ENCODE measurements around the gene NFXL1.
"Not testable (repeated sequence)": the region's sequence is repeated elsewhere in the genome, so short reads cannot be mapped to it uniquely, and the experiment has no call there.

Gene NFXL1

DNA sequence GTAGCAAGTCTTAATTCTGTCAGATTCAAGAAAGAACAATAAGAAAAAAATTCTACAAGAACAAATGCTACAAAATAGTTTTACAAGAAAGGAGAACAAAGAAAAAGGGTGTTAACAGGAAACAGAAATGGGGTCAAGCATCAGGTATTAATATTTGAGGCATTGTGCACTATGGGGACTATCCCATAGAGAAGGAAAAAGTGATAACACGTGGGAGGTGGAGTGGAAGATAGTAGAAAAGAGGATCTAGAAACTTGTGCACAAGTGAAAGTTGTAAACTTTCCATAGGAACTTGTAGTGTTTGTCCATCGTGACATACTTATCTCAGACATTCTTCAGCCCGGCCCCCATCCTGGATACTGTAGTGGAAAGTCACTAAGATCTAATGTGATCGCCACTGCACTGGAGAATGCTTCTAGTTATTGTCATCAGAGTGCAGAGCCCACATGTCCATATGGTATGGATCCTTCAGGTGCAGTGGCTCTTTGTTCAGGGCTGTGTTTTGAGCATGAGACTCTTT, 15.4 kb upstream of the NFXL1 start:
- Histone ChIP-seq H3K4me1 (ENCODE audit: insufficient read depth, low read length, severe bottlenecking) (peaks cover 4% of the 10 kb centered on the region), H3K4me3 (ENCODE audit: low read depth, low read length, poor library complexity, severe bottlenecking) (no peak overlapping the region), H3K27me3 (ENCODE audit: insufficient read depth, low read length) (no peaks in the 10 kb centered on the region), H3K36me3 (ENCODE audit: insufficient read depth, low read length) (no peaks in the 10 kb centered on the region), H3K27ac (ENCODE audit: low read depth, low read length, poor library complexity, severe bottlenecking) (no peak overlapping the region), H3K9me3 (ENCODE audit: low read length) (no peaks in the 10 kb centered on the region), H3K4me2 (ENCODE audit: low read length) (no peak overlapping the region), H4K20me1 (ENCODE audit: insufficient read depth, low read length) (no peaks in the 10 kb centered on the region), H3F3A (ENCODE audit: insufficient read depth, low read length) (no peaks in the 10 kb centered on the region), H2AFZ (ENCODE audit: low read length) (no peak overlapping the region), H3K9me2 (ENCODE audit: low read depth, low read length) (no peaks in the 10 kb centered on the region), H3K9ac (ENCODE audit: low read length) (no peak overlapping the region), H3K79me2 (ENCODE audit: insufficient read depth, low read length) (no peaks in the 10 kb centered on the region)
- TF ChIP-seq, protein P1, sequence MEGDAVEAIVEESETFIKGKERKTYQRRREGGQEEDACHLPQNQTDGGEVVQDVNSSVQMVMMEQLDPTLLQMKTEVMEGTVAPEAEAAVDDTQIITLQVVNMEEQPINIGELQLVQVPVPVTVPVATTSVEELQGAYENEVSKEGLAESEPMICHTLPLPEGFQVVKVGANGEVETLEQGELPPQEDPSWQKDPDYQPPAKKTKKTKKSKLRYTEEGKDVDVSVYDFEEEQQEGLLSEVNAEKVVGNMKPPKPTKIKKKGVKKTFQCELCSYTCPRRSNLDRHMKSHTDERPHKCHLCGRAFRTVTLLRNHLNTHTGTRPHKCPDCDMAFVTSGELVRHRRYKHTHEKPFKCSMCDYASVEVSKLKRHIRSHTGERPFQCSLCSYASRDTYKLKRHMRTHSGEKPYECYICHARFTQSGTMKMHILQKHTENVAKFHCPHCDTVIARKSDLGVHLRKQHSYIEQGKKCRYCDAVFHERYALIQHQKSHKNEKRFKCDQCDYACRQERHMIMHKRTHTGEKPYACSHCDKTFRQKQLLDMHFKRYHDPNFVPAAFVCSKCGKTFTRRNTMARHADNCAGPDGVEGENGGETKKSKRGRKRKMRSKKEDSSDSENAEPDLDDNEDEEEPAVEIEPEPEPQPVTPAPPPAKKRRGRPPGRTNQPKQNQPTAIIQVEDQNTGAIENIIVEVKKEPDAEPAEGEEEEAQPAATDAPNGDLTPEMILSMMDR (IDR thresholded peaks at IDR 0.05; ENCODE audit: low read length) = no peak
- TF ChIP-seq EZH2 (IDR thresholded peaks at IDR 0.05; ENCODE audit: borderline replicate concordance, low read length) = no peak

DNA sequence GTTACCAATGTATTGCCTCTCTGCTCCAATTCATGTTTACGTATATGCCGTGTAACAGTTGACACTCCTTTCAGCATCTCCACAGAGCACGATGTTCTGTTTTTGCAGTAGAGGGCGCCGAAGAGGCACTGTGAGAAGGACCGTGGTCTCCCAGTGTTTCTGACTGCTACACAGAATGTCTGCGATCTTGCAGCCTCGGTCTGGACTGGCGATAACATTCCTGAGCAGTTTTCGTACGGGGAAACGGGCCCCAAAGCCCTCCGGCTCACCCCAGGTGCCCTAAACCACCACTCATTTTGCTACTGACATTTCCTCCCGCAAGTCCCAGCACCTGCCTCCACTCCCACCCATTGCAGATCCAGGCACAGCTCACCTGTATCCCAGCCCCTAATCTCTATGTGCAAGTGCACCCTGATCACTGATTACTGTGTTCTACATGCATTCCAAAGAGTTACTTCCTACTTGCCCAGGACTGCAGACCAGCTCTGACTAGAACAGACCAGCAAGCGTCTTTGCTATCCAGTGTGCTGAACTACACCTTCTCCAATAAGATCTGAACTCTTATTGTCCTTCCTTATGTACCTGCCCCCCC, 12.4 kb upstream of the NFXL1 start:
- H3F3A ChIP-seq (ENCODE audit: insufficient read depth, low read length) = no peaks in the 10 kb centered on the region
- no peaks in the 10 kb centered on the region for H3K79me2 ChIP-seq (ENCODE audit: insufficient read depth, low read length)
- no peaks in the 10 kb centered on the region for H3K9me2 ChIP-seq (ENCODE audit: low read depth, low read length)
- H2AFZ ChIP-seq (ENCODE audit: low read length) = no peak overlapping the region
- peak overlapping the region; percentile 37 for H3K4me3 ChIP-seq (ENCODE audit: low read depth, low read length, poor library complexity, severe bottlenecking)
- peaks cover 10% of the 10 kb centered on the region for H3K4me1 ChIP-seq (ENCODE audit: insufficient read depth, low read length, severe bottlenecking)
- H3K9me3 ChIP-seq (ENCODE audit: low read length) = no peaks in the 10 kb centered on the region
- no peaks in the 10 kb centered on the region for H3K36me3 ChIP-seq (ENCODE audit: insufficient read depth, low read length)
- TF ChIP-seq, protein P1 (IDR thresholded peaks at IDR 0.05; ENCODE audit: low read length) = peak; percentile 76
- no peak for TF ChIP-seq EZH2 (IDR thresholded peaks at IDR 0.05; ENCODE audit: borderline replicate concordance, low read length)
- H3K27ac ChIP-seq (ENCODE audit: low read depth, low read length, poor library complexity, severe bottlenecking) = no peak overlapping the region
- no peak overlapping the region for H3K9ac ChIP-seq (ENCODE audit: low read length)
- H3K4me2 ChIP-seq (ENCODE audit: low read length) = peak overlapping the region; percentile 55; the same call in 1 of the 2 replicates
- no peaks in the 10 kb centered on the region for H4K20me1 ChIP-seq (ENCODE audit: insufficient read depth, low read length)
- no peaks in the 10 kb centered on the region for H3K27me3 ChIP-seq (ENCODE audit: insufficient read depth, low read length)

DNA sequence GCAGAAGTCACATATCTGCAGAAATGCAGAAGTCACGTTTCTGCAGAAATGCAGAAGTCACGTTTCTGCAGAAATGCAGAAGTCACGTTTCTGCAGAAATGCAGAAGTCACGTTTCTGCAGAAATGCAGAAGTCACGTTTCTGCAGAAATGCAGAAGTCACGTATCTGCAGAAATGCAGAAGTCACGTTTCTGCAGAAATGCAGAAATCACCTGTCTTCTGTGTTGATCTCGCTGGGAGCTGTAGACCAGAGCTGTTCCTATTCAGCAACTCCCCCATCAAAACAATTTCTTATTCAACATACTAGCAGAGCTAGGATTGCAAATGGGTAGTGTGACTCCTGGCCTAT, 8.9 kb upstream of the NFXL1 start:
- not testable (repeated sequence) for H2AFZ ChIP-seq (ENCODE audit: low read length); H3K9ac ChIP-seq (ENCODE audit: low read length); H3K4me3 ChIP-seq (ENCODE audit: low read depth, low read length, poor library complexity, severe bottlenecking); H3K27me3 ChIP-seq (ENCODE audit: insufficient read depth, low read length); H3K27ac ChIP-seq (ENCODE audit: low read depth, low read length, poor library complexity, severe bottlenecking); H4K20me1 ChIP-seq (ENCODE audit: insufficient read depth, low read length); H3K79me2 ChIP-seq (ENCODE audit: insufficient read depth, low read length); H3K4me1 ChIP-seq (ENCODE audit: insufficient read depth, low read length, severe bottlenecking); H3F3A ChIP-seq (ENCODE audit: insufficient read depth, low read length); H3K9me3 ChIP-seq (ENCODE audit: low read length); H3K4me2 ChIP-seq (ENCODE audit: low read length); H3K9me2 ChIP-seq (ENCODE audit: low read depth, low read length); H3K36me3 ChIP-seq (ENCODE audit: insufficient read depth, low read length)

DNA sequence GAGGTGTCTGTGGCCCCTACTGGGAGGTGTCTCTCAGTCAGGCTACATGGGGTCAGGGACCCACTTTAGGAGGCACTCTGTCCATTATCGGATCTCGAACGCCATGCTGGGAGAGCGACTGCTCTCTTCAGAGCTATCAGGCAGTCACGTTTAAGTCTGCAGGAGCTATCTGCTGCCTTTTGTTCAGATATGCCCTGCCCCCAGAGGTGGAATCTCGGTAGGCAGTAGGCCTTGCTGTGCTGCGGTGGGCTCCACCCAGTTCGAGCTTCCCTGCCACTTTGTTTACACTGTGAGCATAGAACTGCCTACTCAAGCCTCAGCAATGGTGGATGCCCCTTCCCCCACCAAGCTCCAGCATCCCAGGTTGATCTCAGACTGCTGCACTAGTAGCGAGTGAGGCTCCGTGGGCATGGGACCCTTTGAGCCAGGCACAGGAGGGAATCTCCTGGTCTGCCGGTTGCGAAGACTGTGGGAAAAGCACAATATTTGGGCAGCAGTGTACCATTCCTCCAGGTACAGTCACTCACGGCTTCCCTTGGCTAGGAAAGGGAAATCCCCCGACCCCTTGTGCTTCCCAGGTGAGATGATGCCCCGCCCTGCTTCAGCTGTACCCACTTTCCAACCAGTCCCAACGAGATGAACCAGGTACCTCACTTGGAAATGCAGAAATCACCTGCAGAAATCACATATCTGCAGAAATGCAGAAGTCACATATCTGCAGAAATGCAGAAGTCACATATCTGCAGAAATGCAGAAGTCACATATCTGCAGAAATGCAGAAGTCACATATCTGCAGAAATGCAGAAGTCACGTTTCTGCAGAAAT, 8.3 kb upstream of the NFXL1 start:
- H3K9me2 ChIP-seq (ENCODE audit: low read depth, low read length); H3F3A ChIP-seq (ENCODE audit: insufficient read depth, low read length); H3K79me2 ChIP-seq (ENCODE audit: insufficient read depth, low read length); H3K9me3 ChIP-seq (ENCODE audit: low read length); H4K20me1 ChIP-seq (ENCODE audit: insufficient read depth, low read length); H3K36me3 ChIP-seq (ENCODE audit: insufficient read depth, low read length); H2AFZ ChIP-seq (ENCODE audit: low read length); H3K4me3 ChIP-seq (ENCODE audit: low read depth, low read length, poor library complexity, severe bottlenecking); H3K9ac ChIP-seq (ENCODE audit: low read length); H3K27me3 ChIP-seq (ENCODE audit: insufficient read depth, low read length); H3K4me2 ChIP-seq (ENCODE audit: low read length); H3K4me1 ChIP-seq (ENCODE audit: insufficient read depth, low read length, severe bottlenecking): not testable (repeated sequence)
- peak overlapping the region; percentile 28 for H3K27ac ChIP-seq (ENCODE audit: low read depth, low read length, poor library complexity, severe bottlenecking)

DNA sequence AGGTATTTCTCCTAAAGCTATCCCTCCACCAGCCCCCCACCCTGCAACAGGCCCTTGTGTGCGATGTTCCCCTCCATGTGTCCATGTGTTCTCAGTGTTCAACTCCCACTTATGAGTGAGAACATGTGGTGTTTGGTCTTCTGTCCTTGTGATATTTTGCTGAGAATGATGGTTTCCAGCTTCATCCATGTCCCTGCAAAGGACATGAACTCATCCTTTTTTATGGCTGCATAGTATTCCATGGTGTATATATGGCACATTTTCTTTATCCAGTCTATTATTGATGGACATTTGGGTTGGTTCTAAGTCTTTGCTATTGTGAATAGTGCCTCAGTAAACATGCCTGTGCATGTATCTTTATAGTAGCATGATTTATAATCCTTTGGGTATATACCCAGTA, 2.8 kb upstream of the NFXL1 start:
- H3K9me3 ChIP-seq (ENCODE audit: low read length); H3K27ac ChIP-seq (ENCODE audit: low read depth, low read length, poor library complexity, severe bottlenecking); H3K79me2 ChIP-seq (ENCODE audit: insufficient read depth, low read length); H2AFZ ChIP-seq (ENCODE audit: low read length); H3K9ac ChIP-seq (ENCODE audit: low read length); H4K20me1 ChIP-seq (ENCODE audit: insufficient read depth, low read length); H3K4me3 ChIP-seq (ENCODE audit: low read depth, low read length, poor library complexity, severe bottlenecking); H3K9me2 ChIP-seq (ENCODE audit: low read depth, low read length); H3K27me3 ChIP-seq (ENCODE audit: insufficient read depth, low read length); H3F3A ChIP-seq (ENCODE audit: insufficient read depth, low read length); H3K4me2 ChIP-seq (ENCODE audit: low read length); H3K36me3 ChIP-seq (ENCODE audit: insufficient read depth, low read length): not testable (repeated sequence)
- peaks cover 20% of the 10 kb centered on the region for H3K4me1 ChIP-seq (ENCODE audit: insufficient read depth, low read length, severe bottlenecking)

Data from OCI-LY1 (cell line).